GM19099 (cell line): Measurements from ENCODE around the gene UVSSA.

ENCODE experiments used
- POLR2A ChIP-seq: IDR thresholded peaks from 3 replicates; pipeline ENCODE4 v1.6.1; 2011; ENCODE audit warnings: low read depth; ENCODE audit not compliant: insufficient read length; ENCODE audit errors: extremely low read depth

The UVSSA gene

GRCh38 chr4:1310796-1311631, 36.0 kb upstream of the UVSSA start:
- no peak for TF ChIP-seq POLR2A

- no peak for TF ChIP-seq POLR2A
Measured at GRCh38 chr4:1312821-1313640, 34.0 kb upstream of the UVSSA start.

- TF ChIP-seq POLR2A, result no peak
Measured at GRCh38 chr4:1315306-1315705, 31.7 kb upstream of the UVSSA start.

- TF ChIP-seq POLR2A, result no peak
Measured at GRCh38 chr4:1315836-1316536, 31.0 kb upstream of the UVSSA start.

GRCh38 chr4:1316537-1317168, 30.4 kb upstream of the UVSSA start:
- TF ChIP-seq POLR2A, result no peak

- no peak for TF ChIP-seq POLR2A
Measured at GRCh38 chr4:1317177-1318045, 29.6 kb upstream of the UVSSA start.

- TF ChIP-seq POLR2A, result no peak
Measured at GRCh38 chr4:1318046-1318375, 29.0 kb upstream of the UVSSA start.

GRCh38 chr4:1318488-1319213, 28.4 kb upstream of the UVSSA start:
- TF ChIP-seq POLR2A, result no peak

GRCh38 chr4:1321486-1321885, 25.5 kb upstream of the UVSSA start:
- TF ChIP-seq POLR2A, result no peak

GRCh38 chr4:1321946-1322650, 24.9 kb upstream of the UVSSA start:
- TF ChIP-seq POLR2A, result no peak

GRCh38 chr4:1323280-1323634, 23.8 kb upstream of the UVSSA start:
- no peak for TF ChIP-seq POLR2A

- TF ChIP-seq POLR2A, result no peak
Measured at GRCh38 chr4:1323635-1324442, 23.2 kb upstream of the UVSSA start.

- TF ChIP-seq POLR2A, result no peak
Measured at GRCh38 chr4:1325176-1325480, 21.9 kb upstream of the UVSSA start.
